PC-3 (cell line): ENCODE data around the gene CXXC5.

ENCODE experiments used
- CTCF ChIP-seq: fragments of 300-600 bp; sonication (generic); conservative IDR thresholded peaks from 2 replicates; pipeline ENCODE4 v1.5.1; 2017; ENCODE audit warnings: antibody characterized with exemption, low read depth, mild to moderate bottlenecking, low read length
- EZH2 ChIP-seq: fragments of 300-600 bp; sonication (generic); IDR thresholded peaks from one replicate; pipeline ENCODE4 v1.6.1; 2017; ENCODE audit warnings: antibody characterized with exemption, mild to moderate bottlenecking, low read length; ENCODE audit not compliant: unreplicated experiment

- TF ChIP-seq CTCF, result no peak
- no peak for TF ChIP-seq EZH2
Observed at GRCh38 chr5:139689631-139690063, 41.5 kb downstream of the CXXC5 start.
